CD4-positive, alpha-beta T cell treated with Interleukin-21 for 1 hour (primary cell): ENCODE results near the gene PTPRU.

Experiments used
- DNase-seq: peaks from one replicate; pipeline ENCODE4 v3.0.0-alpha.2; 2020

Gene PTPRU

DNA sequence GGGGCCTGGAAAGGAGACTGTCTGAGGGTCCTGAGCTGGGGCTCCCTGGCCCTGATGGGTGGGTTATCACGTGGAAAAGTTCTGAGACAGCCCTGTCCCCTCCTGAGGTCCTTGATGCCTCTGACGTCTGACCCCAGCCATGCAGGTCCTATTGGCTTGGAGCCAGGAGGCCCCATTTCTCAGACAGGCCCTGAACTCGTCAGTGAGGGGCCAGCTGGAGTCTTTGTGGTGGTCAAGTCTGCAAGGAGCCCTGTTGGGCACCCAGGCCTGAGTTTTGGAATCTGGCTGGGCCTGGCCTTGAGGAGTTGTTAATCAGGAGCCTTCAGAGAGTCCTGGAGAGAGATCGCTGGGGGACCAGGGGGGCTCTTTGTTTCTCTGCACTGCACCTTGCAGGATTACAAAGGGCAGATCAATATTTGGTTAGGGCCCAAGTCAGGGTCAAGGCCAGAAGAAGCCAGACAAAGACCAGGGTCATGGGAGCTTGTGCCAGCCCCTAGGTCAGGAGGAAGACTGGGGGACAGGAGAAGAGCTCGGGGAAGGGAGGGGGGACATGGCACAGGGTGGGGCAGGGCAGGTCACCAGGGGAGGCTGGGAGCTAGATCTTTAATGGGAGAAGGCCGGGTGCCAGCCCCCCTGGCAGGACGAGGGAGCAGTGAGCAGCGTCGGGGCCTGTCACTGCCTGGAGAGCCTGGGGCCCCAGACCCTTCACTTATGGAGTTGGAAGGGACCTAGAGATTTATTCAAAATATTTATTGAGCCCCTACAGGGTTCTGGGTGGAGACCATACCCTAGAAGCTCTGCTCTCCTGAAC is 83.2 kb downstream of the PTPRU start:
- DNase-seq = no peak

DNA sequence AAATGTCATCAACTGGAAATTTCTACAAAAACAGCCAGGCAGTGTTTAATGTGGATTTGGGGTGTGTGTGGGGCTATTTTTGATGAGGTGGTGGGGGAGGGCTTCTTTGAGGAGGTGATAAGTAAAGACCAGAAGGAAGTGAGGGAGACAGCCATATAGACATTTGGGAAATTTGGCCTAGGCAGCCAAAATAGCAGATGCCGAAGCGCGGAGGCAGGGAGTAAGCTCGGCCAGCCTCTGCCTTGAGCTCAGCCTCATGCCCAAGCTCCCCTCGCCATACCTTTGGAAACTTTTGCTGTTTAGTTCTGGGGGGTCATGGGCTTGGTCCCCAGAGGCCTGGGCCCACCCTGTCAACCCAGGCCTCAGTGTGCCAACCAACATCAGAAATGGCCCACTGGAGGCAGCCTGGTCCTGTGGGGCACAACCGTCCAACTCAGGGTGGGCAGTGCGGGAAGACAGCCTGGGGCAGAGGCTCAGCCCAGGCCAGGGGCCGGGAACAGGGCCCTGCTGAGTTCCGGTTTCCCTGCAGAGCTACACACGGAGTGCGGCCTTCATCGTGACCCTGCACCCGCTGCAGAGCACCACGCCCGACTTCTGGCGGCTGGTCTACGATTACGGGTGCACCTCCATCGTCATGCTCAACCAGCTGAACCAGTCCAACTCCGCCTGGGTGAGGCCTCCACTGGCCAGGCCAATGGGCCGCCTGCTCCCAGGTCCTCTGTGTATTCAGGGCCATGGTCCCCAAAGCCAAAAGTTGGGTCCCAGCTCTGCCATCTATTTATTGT is 84.0 kb downstream of the PTPRU start:
- no peak for DNase-seq

DNA sequence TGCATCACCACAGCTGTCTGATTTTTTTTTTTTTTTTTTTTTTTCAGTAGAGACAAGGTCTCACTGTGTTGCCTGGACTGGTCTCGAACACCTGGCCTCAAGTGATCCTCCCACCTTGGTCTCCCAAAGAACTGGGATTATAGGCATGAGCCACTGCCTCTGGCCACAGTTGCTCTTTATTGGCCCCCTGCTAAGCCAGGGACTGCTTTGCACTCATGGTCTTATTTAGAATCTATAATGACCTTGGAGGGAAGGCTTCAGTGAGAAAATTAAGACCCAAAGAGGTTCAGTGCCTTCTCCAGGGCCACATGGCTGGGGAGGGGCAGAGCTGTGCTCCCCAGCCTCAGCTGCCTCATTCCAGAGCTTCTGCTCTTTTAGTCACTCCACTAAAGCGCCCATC is 84.9 kb downstream of the PTPRU start:
- no peak for DNase-seq

DNA sequence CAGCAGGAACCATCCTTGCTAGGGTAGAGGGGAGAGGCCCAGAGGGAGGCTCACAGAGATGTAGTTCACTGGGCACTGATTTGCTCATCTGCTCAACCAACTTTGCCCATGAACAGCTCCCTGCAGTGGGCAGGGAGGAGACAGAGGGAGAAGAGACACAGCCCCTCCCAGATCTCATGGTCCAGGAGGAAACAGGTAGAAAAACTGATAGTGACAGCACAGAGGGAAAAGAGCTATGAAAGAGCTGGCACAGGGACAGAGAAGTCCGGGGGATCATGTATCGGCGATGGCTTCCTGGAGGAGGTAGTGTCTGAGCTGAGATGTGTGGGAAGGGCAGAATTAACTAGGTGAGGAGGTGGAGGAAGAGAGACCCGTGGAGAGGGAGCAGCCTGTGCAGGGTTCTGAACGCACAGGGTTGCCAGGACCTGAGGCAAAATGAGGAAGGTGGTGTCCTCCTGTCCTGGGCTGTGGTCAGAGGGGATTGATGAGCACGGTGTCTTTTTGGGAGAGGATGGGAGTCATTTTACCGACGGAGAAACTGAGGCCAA is 85.9 kb downstream of the PTPRU start:
- no peak for DNase-seq

DNA sequence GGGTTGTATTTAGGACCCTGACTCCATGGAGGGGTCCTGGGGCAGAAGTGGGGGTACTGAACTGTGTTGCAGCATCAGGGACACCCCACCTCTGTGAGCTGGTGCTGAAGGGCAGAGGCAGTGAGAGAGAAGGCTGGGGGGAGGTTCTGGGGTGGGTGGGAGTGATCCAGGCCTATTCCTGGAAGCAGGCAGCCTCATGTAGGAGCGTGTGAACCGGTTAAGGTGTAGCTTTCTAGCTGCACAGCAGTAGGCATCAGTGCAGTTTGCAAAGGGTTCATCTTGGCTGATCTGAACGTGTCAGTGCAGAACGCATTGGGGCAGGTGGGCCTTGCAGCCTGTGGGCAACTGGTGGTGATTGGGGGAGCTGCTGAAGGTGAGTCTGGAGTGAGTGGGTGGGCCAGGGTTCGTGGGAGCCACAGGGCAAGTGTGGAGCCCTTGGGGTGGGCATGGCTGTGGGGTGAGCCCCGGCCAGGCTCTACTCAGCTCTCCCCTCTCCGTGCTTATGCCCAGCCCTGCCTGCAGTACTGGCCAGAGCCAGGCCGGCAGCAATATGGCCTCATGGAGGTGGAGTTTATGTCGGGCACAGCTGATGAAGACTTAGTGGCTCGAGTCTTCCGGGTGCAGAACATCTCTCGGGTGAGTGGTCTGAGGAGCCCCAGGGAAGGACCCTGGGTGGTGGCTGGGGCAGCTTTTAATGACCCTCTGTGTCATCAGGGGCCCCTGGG is 86.7 kb downstream of the PTPRU start:
- no peak for DNase-seq

DNA sequence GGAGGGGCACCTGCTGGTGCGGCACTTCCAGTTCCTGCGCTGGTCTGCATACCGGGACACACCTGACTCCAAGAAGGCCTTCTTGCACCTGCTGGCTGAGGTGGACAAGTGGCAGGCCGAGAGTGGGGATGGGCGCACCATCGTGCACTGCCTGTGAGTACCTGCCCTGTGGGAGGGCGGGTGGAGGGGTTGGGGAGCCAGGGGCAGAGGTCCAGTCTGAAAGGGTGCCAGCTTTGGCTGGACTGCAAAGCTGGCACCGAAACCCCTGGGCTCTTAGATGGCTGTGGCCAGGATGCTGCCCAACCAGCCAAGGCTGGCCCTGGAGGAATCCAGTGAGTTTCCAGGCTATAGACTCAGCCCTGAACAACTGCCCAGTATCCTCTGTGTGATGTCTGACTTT is 87.3 kb downstream of the PTPRU start:
- DNase-seq = no peak

DNA sequence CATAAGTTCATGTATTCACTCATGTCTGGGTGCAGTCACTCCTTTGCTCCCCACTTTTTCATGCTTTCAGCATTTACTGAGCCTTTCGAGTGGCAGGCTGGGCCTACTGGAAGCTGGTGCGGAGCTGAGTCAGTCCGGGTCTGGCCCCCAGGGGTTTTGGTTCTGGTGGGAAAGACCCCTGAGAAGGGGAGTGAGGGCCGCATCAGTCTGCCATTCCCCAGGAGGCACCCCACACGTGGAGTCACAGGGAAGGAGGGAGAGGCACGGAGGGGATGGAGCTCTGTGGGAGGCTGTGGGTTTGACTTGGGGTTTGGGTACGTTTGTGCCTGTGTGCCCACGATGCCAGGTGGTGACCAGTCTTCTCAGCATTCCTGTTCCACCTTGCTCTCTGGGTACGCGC is 87.9 kb downstream of the PTPRU start:
- DNase-seq = no peak

DNA sequence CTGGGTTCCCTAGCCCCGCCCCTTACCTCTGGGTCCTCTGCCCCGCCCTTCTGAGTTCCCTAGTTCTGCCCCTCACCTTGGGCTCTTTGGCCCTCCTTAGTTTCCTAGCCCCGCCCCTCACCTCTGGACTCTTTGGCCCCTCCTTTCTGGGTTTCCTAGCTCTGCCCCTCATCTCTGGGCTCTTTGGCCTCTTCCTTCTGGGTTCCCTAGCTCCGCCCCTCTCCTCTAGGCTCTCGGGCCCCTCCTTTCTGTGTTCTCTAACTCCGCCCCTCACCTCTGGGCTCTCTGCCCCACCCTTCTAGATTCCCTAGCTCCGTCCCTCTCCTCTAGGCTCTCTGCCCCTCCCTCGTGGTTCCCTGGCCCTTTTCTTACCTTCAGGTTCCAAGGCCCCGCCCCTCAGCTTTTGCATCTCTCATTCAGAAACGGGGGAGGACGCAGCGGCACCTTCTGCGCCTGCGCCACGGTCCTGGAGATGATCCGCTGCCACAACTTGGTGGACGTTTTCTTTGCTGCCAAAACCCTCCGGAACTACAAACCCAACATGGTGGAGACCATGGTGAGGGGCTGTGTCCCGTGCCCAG is 88.5 kb downstream of the PTPRU start:
- no peak for DNase-seq

DNA sequence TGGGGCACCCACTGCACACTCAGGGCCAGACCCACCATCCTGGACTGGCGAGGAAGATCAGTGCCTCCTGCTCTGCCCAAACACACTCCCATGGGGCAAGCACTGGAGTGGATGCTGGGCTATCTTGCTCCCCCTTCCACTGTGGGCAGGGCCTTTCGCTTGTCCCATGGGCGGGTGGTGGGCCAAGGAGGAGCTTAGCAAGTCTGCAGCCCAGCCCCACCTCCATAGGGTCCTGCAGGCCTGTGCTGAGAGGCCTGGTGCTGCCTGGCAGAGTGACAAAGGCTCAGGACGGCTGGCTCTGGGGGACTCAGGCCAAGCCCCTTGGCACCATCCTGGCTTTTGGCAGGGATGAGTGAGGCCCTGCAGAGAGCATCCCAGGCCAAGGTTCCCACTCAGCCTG is 89.4 kb downstream of the PTPRU start:
- no peak for DNase-seq

DNA sequence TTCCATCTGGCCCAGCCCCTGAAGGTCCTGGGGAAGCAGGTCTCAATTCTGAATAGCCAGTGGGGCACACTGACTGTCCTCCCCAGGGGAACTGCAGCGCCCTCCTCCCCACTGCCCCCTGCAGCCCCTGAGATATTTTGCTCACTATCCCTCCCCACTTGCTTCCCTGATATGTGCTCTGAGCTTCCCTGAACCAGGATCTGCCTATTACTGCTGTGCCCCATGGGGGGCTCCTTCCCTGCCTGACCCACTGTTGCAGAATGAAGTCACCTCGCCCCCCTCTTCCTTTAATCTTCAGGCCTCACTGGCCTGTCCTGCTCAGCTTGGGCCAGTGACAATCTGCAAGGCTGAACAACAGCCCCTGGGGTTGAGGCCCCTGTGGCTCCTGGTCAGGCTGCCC is 89.8 kb downstream of the PTPRU start:
- DNase-seq = no peak

DNA sequence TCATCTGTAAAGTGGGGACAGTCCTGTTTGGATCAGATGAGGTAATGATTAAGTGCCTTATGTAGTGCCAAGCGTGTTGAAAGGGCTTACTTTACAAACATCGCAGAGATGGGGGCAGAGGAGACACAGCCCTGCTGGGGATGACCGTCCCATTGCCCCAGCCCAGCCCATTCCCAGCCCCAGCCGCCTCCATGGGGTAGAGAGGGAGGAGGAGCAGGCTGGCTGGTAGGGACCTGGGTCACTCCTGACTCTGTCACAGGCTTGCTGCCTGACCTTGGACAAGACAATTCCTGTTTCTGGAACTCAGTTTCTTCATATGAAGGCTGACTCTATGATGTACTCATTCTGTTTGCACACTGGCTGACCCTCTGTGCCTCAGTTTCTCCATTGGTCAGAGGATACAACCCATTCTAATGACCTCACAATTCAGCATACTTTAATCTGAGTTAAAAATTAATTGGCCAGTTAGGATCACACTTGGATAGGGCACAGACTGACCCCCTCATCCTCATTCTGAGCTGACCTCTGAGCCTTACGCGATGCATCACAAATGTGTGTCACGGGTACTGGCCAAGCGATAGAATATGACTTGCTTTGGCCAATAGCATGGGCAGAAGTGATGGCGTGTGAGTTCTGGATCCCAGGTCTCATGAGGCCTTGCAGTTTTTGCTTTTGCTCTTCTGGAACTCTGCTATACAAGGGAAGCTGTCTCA is 91.1 kb downstream of the PTPRU start:
- DNase-seq = no peak

DNA sequence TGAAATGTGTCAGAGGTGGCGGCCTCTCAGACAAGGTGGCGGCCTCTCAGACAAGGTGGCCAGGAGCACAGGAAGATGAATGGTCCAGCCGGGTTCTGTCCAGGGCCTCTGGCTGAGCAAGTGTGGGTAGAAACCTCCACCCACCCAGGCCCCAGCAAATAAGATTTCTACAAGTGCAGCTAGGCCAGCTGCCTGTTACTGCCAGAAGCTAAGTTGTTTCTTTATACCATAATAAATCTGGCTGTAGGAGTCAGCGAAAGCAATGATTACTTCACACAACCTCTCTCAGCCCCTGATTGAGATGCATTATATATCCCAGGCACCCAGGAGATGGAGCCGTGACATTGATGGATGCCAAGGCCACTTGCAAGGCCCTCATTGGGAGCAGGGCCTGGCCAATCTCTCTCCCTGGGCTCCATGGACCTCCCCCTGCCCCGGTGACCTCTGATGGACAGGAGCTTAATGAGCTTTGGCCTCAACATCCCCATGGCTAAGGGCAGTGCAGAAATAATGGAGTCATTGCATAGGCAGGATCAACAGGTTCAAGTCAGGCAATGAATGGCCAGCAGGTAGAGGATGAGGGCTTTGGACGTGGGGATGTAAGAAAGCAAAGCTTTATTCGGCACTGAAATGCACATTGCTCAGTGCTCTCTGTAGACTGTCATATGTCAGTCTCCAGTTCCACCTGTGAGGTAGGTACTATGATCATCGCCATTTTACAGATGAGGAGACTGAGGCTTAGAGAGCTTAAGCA is 92.9 kb downstream of the PTPRU start:
- no peak for DNase-seq

DNA sequence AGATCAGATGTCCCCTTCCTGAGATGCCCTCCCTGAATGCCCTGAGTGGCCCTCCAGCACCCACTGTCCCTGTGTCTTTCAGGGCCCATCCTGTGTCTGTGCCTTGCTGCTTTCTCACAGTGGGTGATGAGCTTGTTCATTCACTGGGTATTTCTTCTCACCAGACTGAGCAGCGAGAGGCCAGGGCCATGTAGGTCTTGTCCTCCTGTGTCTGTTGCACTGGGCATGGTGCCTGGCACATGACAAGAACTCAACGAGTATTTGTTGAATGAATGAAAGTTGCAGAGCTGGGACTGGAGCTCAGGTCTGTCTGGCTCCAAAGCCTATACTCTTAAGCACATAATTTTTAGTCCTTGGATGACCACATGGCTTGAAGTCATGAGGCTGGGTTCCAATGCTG is 93.8 kb downstream of the PTPRU start:
- DNase-seq = no peak

DNA sequence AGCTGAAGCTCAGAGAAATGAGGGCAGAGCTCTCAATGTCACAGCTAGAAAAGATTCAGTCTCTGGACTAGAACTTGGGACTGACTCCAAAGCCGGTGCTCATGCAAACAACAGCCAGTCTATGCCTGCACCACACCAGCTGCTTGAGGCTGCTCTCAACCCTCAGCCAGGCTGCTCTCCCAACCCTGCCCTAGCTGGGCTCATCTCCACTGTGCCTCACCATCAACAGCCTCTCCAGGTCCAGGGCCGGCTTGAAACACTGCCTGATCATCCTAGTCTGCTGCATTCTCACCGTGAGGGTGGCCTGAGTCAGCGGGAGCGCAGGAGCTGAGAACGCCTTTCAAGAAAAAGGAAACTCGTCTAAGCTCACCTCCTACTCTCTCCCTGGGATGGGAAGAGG is 94.5 kb downstream of the PTPRU start:
- no peak for DNase-seq

DNA sequence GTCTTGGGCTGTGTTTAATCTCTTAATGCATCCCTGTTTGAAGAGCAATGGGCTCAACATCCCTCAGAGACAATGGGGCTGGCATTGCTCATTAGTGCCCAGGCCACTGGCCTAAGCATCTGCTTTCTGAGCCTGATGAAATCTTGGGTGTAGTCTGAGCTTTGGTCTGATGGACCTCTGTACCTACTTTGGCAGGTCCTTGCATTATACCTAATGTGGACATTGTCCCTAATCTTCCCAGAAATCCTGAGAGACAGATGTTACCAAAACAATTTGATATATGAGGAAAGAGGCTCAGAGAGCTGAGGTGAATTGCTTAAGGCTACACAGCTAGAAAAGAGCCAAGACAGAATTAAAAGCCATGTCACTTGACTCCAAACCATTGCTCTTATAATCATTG is 95.0 kb downstream of the PTPRU start:
- no peak for DNase-seq

DNA sequence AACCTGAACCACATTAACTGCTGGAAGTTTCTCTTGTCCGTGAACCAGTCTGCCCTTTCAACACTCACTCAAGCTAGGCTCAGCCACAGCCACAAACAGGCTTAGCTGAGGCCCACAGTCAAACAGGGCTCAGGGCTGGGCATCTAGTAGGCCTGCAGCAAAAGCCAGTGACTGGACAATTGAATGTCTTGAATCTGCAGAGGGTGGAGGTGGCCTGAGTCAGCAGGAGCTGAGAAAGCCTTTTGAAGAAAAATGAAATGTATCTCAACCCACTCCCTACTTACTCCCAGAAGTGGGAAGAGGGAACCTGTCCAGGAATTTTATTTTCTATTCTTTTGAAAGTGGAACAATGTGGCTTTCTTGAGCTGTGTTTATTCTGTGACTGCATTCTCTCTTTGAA is 95.4 kb downstream of the PTPRU start:
- DNase-seq = no peak

DNA sequence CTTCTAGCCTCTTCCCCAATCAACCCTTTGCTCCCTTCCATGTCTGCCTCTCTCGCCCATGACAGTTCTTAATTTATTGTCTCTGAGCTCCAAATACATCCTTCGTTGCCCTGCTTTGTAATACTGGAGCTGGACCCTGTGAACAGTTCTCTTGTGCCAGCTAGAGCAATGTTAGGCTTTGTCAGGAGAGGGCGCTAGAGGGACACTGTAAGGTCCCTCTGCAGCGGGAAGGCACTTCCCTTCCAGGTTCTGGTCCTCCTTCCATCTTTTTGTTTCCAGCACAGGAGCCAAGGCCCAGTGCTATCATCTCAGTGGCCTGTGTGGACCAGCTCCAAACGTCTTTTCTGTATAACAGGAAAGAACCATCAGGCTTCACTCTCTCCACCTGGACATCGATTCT is 95.9 kb downstream of the PTPRU start:
- DNase-seq = no peak

DNA sequence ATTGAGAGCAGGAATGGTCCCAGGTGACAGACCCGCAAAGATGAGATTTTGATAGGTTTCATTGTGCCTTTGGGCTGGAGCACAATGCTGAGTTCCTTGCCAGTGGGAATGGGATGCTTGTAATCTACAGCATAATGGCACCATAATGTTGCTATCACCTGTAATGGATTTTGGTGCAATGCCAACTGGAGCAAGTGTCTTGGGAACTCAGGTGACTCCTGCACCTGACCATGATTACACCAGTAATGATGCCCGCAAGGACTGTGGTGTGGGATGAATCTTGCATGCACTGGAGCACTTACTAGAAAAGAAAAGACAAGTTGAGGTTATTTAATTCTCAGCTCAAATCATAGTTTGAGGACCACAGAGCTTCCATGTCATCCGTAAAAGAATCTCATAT is 96.7 kb downstream of the PTPRU start:
- no peak for DNase-seq

DNA sequence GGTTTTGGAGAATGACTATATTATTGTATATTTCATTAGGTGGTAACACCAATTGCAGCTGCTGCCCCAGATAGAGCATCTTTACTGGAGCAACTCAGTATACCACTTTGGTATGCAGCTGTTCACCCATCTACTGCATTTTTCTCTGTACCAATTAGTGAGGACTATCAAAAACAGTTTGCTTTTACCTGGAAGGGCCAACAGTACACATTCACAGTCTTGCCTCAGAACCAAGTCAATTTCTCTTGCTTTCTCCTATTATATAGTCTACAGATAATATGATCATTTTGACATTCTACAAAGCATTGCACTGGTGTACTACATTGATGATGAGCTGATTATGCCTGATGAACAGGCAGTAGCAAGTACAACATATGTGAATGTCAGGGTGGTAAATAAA is 99.3 kb downstream of the PTPRU start:
- no peak for DNase-seq

DNA sequence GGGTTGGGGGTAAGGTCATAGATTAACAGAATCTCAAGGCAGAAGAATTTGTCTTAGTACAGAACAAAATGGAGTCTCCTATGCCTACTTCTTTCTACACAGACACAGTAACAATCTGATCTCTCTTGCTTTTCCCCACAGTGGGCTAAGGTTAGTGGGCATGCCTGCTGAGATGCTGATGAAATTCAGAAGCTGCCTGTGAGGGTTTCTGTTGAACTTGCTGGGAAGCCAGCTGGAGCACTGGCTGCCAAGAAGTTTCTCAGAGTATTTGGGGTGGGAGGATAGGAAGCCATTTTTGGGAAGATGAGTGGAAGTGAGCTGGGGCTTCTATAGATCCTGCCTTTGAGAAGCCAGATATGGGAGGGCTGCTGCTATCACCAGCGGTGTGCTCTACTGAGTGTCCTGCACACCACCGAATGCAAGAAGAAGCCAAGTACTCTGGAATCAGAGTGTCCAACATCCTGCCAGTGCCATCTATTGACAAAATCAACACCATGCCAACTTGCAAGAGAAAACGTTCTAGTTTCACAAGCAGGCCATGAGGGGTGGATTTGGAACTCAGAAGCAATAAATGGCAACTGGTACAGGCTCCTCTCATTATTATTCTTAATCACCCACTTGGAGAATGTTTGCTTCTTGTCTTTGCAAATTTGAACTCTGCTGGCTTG is 102.7 kb downstream of the PTPRU start:
- DNase-seq = no peak

DNA sequence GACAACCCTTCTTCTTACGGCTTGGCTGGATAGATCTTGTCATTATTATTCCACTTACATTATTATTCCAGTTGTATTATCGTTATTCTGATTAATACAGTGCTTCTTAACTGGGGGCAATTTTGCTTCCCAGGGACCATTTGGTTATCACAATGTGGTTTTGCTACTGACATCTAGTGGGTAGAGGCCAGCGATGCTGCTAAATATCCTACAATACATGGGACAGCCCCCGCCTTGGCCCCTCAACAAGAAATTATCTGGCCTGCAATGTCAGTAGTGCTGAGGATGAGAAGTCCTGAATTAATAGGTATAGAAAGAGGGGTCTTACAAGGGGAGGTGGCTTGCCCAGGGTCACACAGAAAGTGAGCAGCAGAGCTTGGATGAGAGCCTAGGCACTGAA is 105.6 kb downstream of the PTPRU start:
- DNase-seq = no peak
